Activated T-helper 2 cell treated with anti-CD3 and anti-CD28 coated beads, Interferon-gamma antibody, Interleukin-2, Interleukin-4, amounts not matched to agents 10 μg/mL and 5 μg/mL and 100 μg/mL, durations not matched to agents 14 hours and 24 hours and 36 hours (primary cell): ENCODE data around the gene CD151. TPM values are rescaled to one million over a fixed set of nuclear protein-coding genes. Genes with fewer than 3 reads are reported as not detected.
A peak's percentile ranks its signal among the peaks of the same experiment; 100 is the strongest.

Experiments
- DNase-seq: peaks from one replicate; pipeline ENCODE4 v3.0.0; 2021; ENCODE audit warnings: low spot score
- H3K27ac Mint-ChIP-seq: one replicate; pipeline ENCODE4 v1.8.0; 2021; ENCODE audit warnings: mixed read lengths
- H3K27me3 Mint-ChIP-seq: one replicate; pipeline ENCODE4 v1.8.0; 2021; ENCODE audit warnings: low read depth, mixed read lengths
- H3K36me3 Mint-ChIP-seq: one replicate; pipeline ENCODE4 v1.8.0; 2021; ENCODE audit warnings: low read depth, mixed read lengths
- H3K4me1 Mint-ChIP-seq: one replicate; pipeline ENCODE4 v1.8.0; 2021; ENCODE audit warnings: low read depth, mixed read lengths
- H3K4me3 Mint-ChIP-seq: one replicate; pipeline ENCODE4 v1.8.0; 2021; ENCODE audit warnings: low read depth, mild to moderate bottlenecking, moderate library complexity, mixed read lengths
- H3K9me3 Mint-ChIP-seq: one replicate; pipeline ENCODE4 v1.8.0; 2021; ENCODE audit warnings: mixed read lengths
- intact Hi-C: fragments of 100-400 bp; cut with micrococcal nuclease; formaldehyde crosslinking; loops from one replicate; pipeline ENCODE4 v1.15.1; 2023
- total RNA-seq: library from RNA; stranded (reverse); gene quantifications from 2 replicates; pipeline ENCODE4 v1.2.3, GENCODE V29; 2022

The CD151 gene
- total RNA-seq, 1 donor from 2014 or later: 95.7 TPM

GRCh38 chr11:793556-793955 lies 39.2 kb upstream of the CD151 start:
- Mint-ChIP-seq H3K27ac (no peak overlapping the region), H3K4me1 (peaks cover 7% of the 10 kb centered on the region), H3K4me3 (peak overlapping the region; percentile 8), H3K9me3 (no peaks in the 10 kb centered on the region), H3K36me3 (peaks cover 14% of the 10 kb centered on the region), H3K27me3 (no peaks in the 10 kb centered on the region)
- DNase-seq: no peak
- intact Hi-C loops: no loop called here

GRCh38 chr11:794013-794765 lies 38.6 kb upstream of the CD151 start:
- H3K27me3 Mint-ChIP-seq: no peaks in the 10 kb centered on the region
- no peak for DNase-seq
- no peak overlapping the region for H3K27ac Mint-ChIP-seq
- H3K4me1 Mint-ChIP-seq: peaks cover 7% of the 10 kb centered on the region
- peak overlapping the region; percentile 49 for H3K4me3 Mint-ChIP-seq
- no peaks in the 10 kb centered on the region for H3K9me3 Mint-ChIP-seq
- peaks cover 14% of the 10 kb centered on the region for H3K36me3 Mint-ChIP-seq
- intact Hi-C loops: no loop called here

GRCh38 chr11:794766-795633 lies 37.8 kb upstream of the CD151 start:
- peaks cover 7% of the 10 kb centered on the region for H3K4me1 Mint-ChIP-seq
- H3K27me3 Mint-ChIP-seq: no peaks in the 10 kb centered on the region
- no peak for DNase-seq
- peak overlapping the region; percentile 51 for H3K4me3 Mint-ChIP-seq
- intact Hi-C loops: no loop called here
- H3K27ac Mint-ChIP-seq: no peak overlapping the region
- peaks cover 14% of the 10 kb centered on the region for H3K36me3 Mint-ChIP-seq
- no peaks in the 10 kb centered on the region for H3K9me3 Mint-ChIP-seq

GRCh38 chr11:795634-796564 lies 36.9 kb upstream of the CD151 start:
- intact Hi-C loops: loop anchor here (1.0 to 2.0 kb wide), 2 partner anchors 19 to 49 kb away; partner anchors contain the start of genes GATD1 and TALDO1
- Mint-ChIP-seq H3K27ac (peak overlapping the region; percentile 66), H3K9me3 (no peaks in the 10 kb centered on the region), H3K4me1 (peaks cover 7% of the 10 kb centered on the region), H3K4me3 (peak overlapping the region; percentile 90), H3K27me3 (no peaks in the 10 kb centered on the region), H3K36me3 (peaks cover 18% of the 10 kb centered on the region)
- DNase-seq: peak; percentile 77

- no peaks in the 10 kb centered on the region for H3K27me3 Mint-ChIP-seq
- DNase-seq: no peak
- H3K36me3 Mint-ChIP-seq: peaks cover 14% of the 10 kb centered on the region
- H3K4me1 Mint-ChIP-seq: peaks cover 7% of the 10 kb centered on the region
- intact Hi-C loops: loop anchor here (1.0 to 2.0 kb wide), 4 partner anchors 9 to 50 kb away; partner anchors contain the start of genes GATD1, PIDD1, RPLP2 and TALDO1
- H3K9me3 Mint-ChIP-seq: no peaks in the 10 kb centered on the region
- peak overlapping the region; percentile 66 for H3K27ac Mint-ChIP-seq
- peak overlapping the region; percentile 90 for H3K4me3 Mint-ChIP-seq
These were observed 36.0 kb upstream of the CD151 start for GRCh38 chr11:796565-797295.

- H3K4me3 Mint-ChIP-seq: peak overlapping the region; percentile 90
- H3K36me3 Mint-ChIP-seq: peaks cover 11% of the 10 kb centered on the region
- DNase-seq: peak; percentile 70
- no peaks in the 10 kb centered on the region for H3K9me3 Mint-ChIP-seq
- intact Hi-C loops: loop anchor here (1.0 to 2.0 kb wide), 3 partner anchors 8 to 51 kb away; partner anchors contain the start of genes PIDD1, RPLP2 and TALDO1
- H3K27me3 Mint-ChIP-seq: no peaks in the 10 kb centered on the region
- H3K27ac Mint-ChIP-seq: peak overlapping the region; percentile 66
- H3K4me1 Mint-ChIP-seq: peaks cover 7% of the 10 kb centered on the region
These were observed 35.3 kb upstream of the CD151 start for GRCh38 chr11:797296-798092.

- Mint-ChIP-seq H3K9me3 (no peaks in the 10 kb centered on the region), H3K27me3 (no peaks in the 10 kb centered on the region), H3K4me1 (peaks cover 7% of the 10 kb centered on the region), H3K36me3 (peaks cover 8% of the 10 kb centered on the region), H3K4me3 (peak within 1 kb of the TSS; percentile 90), H3K27ac (peak within 1 kb of the TSS; percentile 66)
- peak; percentile 82 for DNase-seq
- intact Hi-C loops: no loop called here
These were observed 34.5 kb upstream of the CD151 start, which contains the start of gene SLC25A22 for GRCh38 chr11:798093-798713. Gene SLC25A22 (minus strand): TSS chr11:798281. CDS start chr11:795006, 3,275 bp downstream.

GRCh38 chr11:799641-800316 lies 33.0 kb upstream of the CD151 start:
- peaks cover 4% of the 10 kb centered on the region for H3K36me3 Mint-ChIP-seq
- no peak for DNase-seq
- no peak overlapping the region for H3K27ac Mint-ChIP-seq
- no peak overlapping the region for H3K4me3 Mint-ChIP-seq
- no peaks in the 10 kb centered on the region for H3K9me3 Mint-ChIP-seq
- intact Hi-C loops: no loop called here
- H3K4me1 Mint-ChIP-seq: peaks cover 6% of the 10 kb centered on the region
- H3K27me3 Mint-ChIP-seq: no peaks in the 10 kb centered on the region

GRCh38 chr11:800473-800872 lies 32.3 kb upstream of the CD151 start:
- Mint-ChIP-seq H3K4me3 (no peak overlapping the region), H3K27ac (no peak overlapping the region), H3K9me3 (no peaks in the 10 kb centered on the region), H3K27me3 (no peaks in the 10 kb centered on the region), H3K36me3 (peaks cover 4% of the 10 kb centered on the region), H3K4me1 (peaks cover 5% of the 10 kb centered on the region)
- intact Hi-C loops: no loop called here
- no peak for DNase-seq

GRCh38 chr11:801097-801780 lies 31.5 kb upstream of the CD151 start:
- no peak overlapping the region for H3K27ac Mint-ChIP-seq
- H3K36me3 Mint-ChIP-seq: peaks cover 4% of the 10 kb centered on the region
- H3K27me3 Mint-ChIP-seq: no peaks in the 10 kb centered on the region
- peak overlapping the region; percentile 0 for H3K4me3 Mint-ChIP-seq
- DNase-seq: no peak
- intact Hi-C loops: no loop called here
- H3K9me3 Mint-ChIP-seq: no peaks in the 10 kb centered on the region
- peaks cover 5% of the 10 kb centered on the region for H3K4me1 Mint-ChIP-seq
